DOHH2 (cell line): Measurements from ENCODE around the gene ROR2.

ENCODE experiments used
- CTCF ChIP-seq: fragments of 200-600 bp; sonication (generic); IDR thresholded peaks from one replicate; pipeline ENCODE4 v1.5.1; 2014; ENCODE audit warnings: antibody characterized with exemption, mild to moderate bottlenecking, low read depth, low read length; ENCODE audit not compliant: poor library complexity, severe bottlenecking
- EZH2phosphoT487 ChIP-seq: fragments of 200-600 bp; sonication (generic); IDR thresholded peaks from 2 replicates; pipeline ENCODE4 v1.6.1; 2017; ENCODE audit warnings: borderline replicate concordance, mild to moderate bottlenecking, antibody characterized with exemption, low read length, moderate library complexity, mixed read lengths

- TF ChIP-seq EZH2phosphoT487 = no peak
- no peak for TF ChIP-seq CTCF
Observed at GRCh38 chr9:91790917-91791316, 159.1 kb downstream of the ROR2 start.
